ENCODE data around the gene NPC1L1. TPM values are rescaled to one million over a fixed set of nuclear protein-coding genes. Genes with fewer than 3 reads are reported as not detected.

The NPC1L1 gene
- total RNA-seq, 1 experiment from 2014 or later, result 6.5 TPM

GRCh38 chr7:44572771-44573170 lies 31.6 kb upstream of the NPC1L1 start:
- Histone ChIP-seq H3K4me3 (ENCODE audit: low read depth, low read length) (peak overlapping the region; percentile 88), H3K4me1 (0 out of 2 replicates have a peak, but pooled peaks cover 8% of the 10 kb centered on the region), H3K27me3 (replicated peaks; ENCODE audit: control insufficient read depth, insufficient read depth, low read length) (no peaks in the 10 kb centered on the region), H3K36me3 (ENCODE audit: control insufficient read depth, insufficient read depth, low read length) (peaks cover 14% of the 10 kb centered on the region), H3K9me3 (no peaks in the 10 kb centered on the region)
- TF ChIP-seq CTCF (IDR thresholded peaks at IDR 0.05; ENCODE audit: insufficient read depth in 1 of 2, low read depth in 1 of 2, low read length in 1 of 2, severe bottlenecking in 1 of 2, unreplicated experiment in 1 of 2), result no peak
- intact Hi-C loops (cut with micrococcal nuclease; ENCODE audit: unreplicated experiment), result no loop called here
- CTCF ChIA-PET, result no interaction called here
- no peak for DNase-seq
- Mint-ChIP-seq H3K4me1 (ENCODE audit: low read depth, unreplicated experiment) (peaks cover 10% of the 10 kb centered on the region), H3K36me3 (ENCODE audit: insufficient read depth, unreplicated experiment) (peaks cover 88% of the 10 kb centered on the region), H3K27me3 (ENCODE audit: insufficient read depth, unreplicated experiment) (no peaks in the 10 kb centered on the region), H3K9me3 (ENCODE audit: unreplicated experiment) (no peaks in the 10 kb centered on the region), H3K4me3 (ENCODE audit: unreplicated experiment) (peak overlapping the region; percentile 95), H3K27ac (ENCODE audit: unreplicated experiment) (peak overlapping the region; percentile 92)
- no TSS peak for BruUV-seq (replicated peaks)
- POLR2A ChIA-PET, result interaction anchor here (1.0 to 1.7 kb wide), 3 partner anchors 33 to 176 kb away, joined by 5 to 16 read pairs (median 7); partner anchors contain the start of genes NUDCD3 and OGDH

- H3K27me3 Mint-ChIP-seq (ENCODE audit: insufficient read depth, unreplicated experiment), result no peaks in the 10 kb centered on the region
- no peaks in the 10 kb centered on the region for H3K27me3 ChIP-seq (replicated peaks; ENCODE audit: control insufficient read depth, insufficient read depth, low read length)
- no peak overlapping the region for H3K4me3 Mint-ChIP-seq (ENCODE audit: unreplicated experiment)
- no peak for TF ChIP-seq CTCF (IDR thresholded peaks at IDR 0.05; ENCODE audit: insufficient read depth in 1 of 2, low read depth in 1 of 2, low read length in 1 of 2, severe bottlenecking in 1 of 2, unreplicated experiment in 1 of 2)
- CTCF ChIA-PET, result no interaction called here
- H3K9me3 ChIP-seq, result no peaks in the 10 kb centered on the region
- H3K36me3 Mint-ChIP-seq (ENCODE audit: insufficient read depth, unreplicated experiment), result peaks cover 91% of the 10 kb centered on the region
- intact Hi-C loops (cut with micrococcal nuclease; ENCODE audit: unreplicated experiment), result no loop called here
- DNase-seq, result no peak
- BruUV-seq (replicated peaks), result no TSS peak
- no peak overlapping the region for H3K4me3 ChIP-seq (ENCODE audit: low read depth, low read length)
- POLR2A ChIA-PET, result interaction anchor here (0.5 kb wide), 1 partner anchor 545 kb away, joined by 3 read pairs; no protein-coding TSS in a partner anchor
- H3K27ac Mint-ChIP-seq (ENCODE audit: unreplicated experiment), result no peak overlapping the region
- H3K4me1 ChIP-seq, result 0 out of 2 replicates have a peak, but pooled peaks cover 5% of the 10 kb centered on the region
- H3K4me1 Mint-ChIP-seq (ENCODE audit: low read depth, unreplicated experiment), result peaks cover 14% of the 10 kb centered on the region
- no peaks in the 10 kb centered on the region for H3K9me3 Mint-ChIP-seq (ENCODE audit: unreplicated experiment)
- H3K36me3 ChIP-seq (ENCODE audit: control insufficient read depth, insufficient read depth, low read length), result peaks cover 20% of the 10 kb centered on the region
Observed at GRCh38 chr7:44569959-44570358, 28.8 kb upstream of the NPC1L1 start.

- POLR2A ChIA-PET, result interaction anchor here (0.5 kb wide), 2 partner anchors 281 to 546 kb away, joined by 3 to 4 read pairs; no protein-coding TSS in a partner anchor
- peaks cover 24% of the 10 kb centered on the region for H3K36me3 ChIP-seq (ENCODE audit: control insufficient read depth, insufficient read depth, low read length)
Observed at GRCh38 chr7:44568771-44569560, 27.8 kb upstream of the NPC1L1 start.

More at GRCh38 chr7:44568771-44569560, 27.8 kb upstream of the NPC1L1 start:
- H3K4me1 Mint-ChIP-seq (ENCODE audit: low read depth, unreplicated experiment), result peaks cover 7% of the 10 kb centered on the region
- intact Hi-C loops (cut with micrococcal nuclease; ENCODE audit: unreplicated experiment), result no loop called here
- no TSS peak for BruUV-seq (replicated peaks)
- no peaks in the 10 kb centered on the region for H3K27me3 ChIP-seq (replicated peaks; ENCODE audit: control insufficient read depth, insufficient read depth, low read length)
- H3K36me3 Mint-ChIP-seq (ENCODE audit: insufficient read depth, unreplicated experiment), result peaks cover 91% of the 10 kb centered on the region
- DNase-seq, result no peak
- H3K27ac Mint-ChIP-seq (ENCODE audit: unreplicated experiment), result peak overlapping the region; percentile 12
- no peaks in the 10 kb centered on the region for H3K9me3 Mint-ChIP-seq (ENCODE audit: unreplicated experiment)
- H3K4me3 Mint-ChIP-seq (ENCODE audit: unreplicated experiment), result no peak overlapping the region
- no peaks in the 10 kb centered on the region for H3K9me3 ChIP-seq
- TF ChIP-seq CTCF (IDR thresholded peaks at IDR 0.05; ENCODE audit: insufficient read depth in 1 of 2, low read depth in 1 of 2, low read length in 1 of 2, severe bottlenecking in 1 of 2, unreplicated experiment in 1 of 2), result no peak
- CTCF ChIA-PET, result no interaction called here
- no peak overlapping the region for H3K4me3 ChIP-seq (ENCODE audit: low read depth, low read length)
- no peaks in the 10 kb centered on the region for H3K4me1 ChIP-seq
- H3K27me3 Mint-ChIP-seq (ENCODE audit: insufficient read depth, unreplicated experiment), result no peaks in the 10 kb centered on the region

Measured in Caco-2 (cell line).